G401.6 (cell line): ENCODE data around the gene NUP58.

ENCODE experiments used
- FAIRE-seq: peaks from 2 replicates; lab custom pipeline; 2012; peaks lifted over from hg19 to GRCh38; lab: Jason Lieb, UNC

NUP58 gene, protein sequence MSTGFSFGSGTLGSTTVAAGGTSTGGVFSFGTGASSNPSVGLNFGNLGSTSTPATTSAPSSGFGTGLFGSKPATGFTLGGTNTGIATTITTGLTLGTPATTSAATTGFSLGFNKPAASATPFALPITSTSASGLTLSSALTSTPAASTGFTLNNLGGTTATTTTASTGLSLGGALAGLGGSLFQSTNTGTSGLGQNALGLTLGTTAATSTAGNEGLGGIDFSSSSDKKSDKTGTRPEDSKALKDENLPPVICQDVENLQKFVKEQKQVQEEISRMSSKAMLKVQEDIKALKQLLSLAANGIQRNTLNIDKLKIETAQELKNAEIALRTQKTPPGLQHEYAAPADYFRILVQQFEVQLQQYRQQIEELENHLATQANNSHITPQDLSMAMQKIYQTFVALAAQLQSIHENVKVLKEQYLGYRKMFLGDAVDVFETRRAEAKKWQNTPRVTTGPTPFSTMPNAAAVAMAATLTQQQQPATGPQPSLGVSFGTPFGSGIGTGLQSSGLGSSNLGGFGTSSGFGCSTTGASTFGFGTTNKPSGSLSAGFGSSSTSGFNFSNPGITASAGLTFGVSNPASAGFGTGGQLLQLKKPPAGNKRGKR

DNA sequence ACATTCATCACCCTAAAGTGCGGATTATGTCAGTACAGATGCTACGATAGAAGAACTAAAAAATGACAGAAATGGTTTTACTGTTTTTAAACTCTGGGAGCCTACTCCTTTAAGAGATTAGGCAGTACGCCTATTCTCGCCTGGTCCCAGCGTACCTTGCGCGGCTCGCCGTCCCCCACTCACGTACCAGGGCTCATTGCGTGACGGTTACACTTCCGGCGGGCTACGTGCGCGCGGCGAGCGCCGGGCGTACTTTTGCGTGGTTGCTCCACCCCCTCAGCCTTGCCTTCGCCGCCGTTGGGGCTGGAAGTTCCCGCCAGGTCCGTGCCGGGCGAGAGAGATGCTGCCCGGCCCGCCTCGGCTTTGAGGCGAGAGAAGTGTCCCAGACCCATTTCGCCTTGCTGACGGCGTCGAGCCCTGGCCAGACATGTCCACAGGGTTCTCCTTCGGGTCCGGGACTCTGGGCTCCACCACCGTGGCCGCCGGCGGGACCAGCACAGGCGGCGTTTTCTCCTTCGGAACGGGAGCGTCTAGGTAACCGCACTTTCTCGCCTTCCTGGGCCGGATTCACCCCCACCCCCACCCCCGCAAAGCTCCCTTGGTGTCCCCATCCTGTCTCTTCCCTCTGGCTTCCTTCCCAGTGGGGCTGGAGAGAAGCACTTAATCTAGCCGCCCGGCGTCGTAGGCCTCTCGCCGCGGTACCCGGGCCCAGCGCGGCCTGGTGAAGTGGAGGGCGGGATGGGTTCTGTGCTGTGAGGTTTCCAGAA, at the start of gene NUP58:
TSS of gene NUP58 (plus strand) at position 279 of the 767 bp plus-strand sequence. CDS start at position 428, 149 bp downstream.
- peak; percentile 96 for FAIRE-seq

DNA sequence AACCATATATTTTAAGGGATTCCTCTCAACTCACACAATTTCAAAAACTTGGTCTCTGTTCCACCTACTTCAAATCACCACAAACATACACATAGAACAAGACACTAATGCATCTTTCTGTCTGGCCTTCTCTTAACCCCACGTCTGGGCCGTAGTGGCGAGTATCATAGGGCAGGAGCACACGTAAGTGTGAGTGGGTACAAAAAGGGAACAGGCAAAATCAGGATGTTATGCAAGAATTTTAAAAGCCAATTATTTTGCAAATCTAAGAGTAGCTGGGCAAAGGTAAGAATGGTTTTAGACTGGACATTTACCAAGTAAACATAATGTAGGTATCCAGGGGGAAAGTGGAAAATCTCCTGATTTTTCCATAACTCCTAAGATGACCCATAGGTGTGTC, 49.2 kb upstream of the NUP58 start:
- no peak for FAIRE-seq

DNA sequence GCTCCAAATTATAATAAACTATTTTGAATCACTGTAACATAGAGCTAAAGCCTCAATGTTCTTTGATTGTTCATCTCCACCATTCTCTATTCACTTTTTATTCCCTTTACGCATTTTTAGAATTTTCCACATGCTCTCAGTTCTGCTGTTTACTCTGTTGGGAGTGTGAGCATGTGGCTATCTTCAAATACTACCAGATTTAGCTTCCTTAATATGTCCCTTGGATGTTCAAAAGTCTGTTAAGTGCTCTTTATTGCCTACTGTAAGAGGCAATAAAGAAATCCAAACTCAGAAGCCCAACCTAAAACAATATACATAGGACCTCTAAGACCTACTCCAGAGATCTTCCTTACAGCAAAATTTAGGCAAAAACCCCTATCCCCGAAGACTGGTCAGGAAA, 48.7 kb upstream of the NUP58 start:
- no peak for FAIRE-seq

DNA sequence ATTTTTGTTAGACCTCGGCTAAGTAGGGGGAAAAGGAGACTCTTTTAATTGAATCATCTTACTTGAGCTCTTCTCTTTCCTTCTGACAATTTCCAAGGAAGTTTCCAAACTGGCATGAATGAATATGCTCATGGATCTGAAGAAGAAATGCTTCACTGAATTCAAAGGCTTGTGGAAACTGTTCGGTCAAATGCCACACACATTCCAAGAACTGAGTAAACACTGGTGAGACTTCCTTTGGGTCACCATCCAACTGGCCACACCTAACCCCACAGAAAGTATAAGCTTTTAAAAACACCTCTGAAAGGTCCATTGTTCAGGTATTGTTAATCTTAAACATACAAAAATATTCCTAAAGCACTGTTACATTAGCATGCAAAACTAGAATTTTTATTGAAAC, 47.7 kb upstream of the NUP58 start:
- no peak for FAIRE-seq

DNA sequence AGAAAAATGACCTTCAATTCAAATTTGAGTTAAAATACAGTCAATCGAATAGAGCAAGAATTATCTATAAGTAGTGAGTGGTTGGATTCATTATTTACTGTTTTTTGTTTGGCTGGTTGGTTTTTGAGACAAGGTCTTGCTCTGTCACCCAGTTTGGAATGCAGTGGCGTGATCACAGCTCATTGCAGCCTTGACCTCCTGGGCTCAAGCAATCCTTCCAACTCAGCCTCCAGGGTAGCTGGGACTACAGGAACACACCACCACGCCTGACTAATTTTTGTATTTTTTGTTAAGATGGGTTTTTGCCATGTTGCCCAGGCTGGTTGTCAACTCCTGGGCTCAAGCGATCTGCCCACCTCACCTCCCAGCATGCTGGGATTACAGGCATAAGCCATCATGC, 39.2 kb upstream of the NUP58 start:
- FAIRE-seq = no peak

DNA sequence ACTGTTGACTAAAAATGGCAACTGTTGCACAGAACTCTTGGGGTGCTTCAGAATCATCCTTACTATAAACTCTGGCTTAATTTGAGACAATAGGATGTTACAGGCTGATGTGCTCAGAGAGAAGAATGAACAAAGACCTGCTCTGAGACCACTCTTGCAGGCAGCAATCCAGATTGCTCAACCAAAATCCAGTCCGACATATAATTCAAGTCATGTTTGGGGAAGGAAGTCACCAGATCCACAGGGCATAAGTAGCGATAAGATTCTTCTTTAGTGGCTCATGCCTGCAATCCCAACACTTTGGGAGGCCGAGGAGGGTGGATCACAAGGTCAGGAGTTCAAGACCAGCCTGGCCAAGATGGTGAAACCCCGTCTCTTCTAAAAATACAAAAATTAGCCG, 34.7 kb upstream of the NUP58 start:
- FAIRE-seq = no peak

DNA sequence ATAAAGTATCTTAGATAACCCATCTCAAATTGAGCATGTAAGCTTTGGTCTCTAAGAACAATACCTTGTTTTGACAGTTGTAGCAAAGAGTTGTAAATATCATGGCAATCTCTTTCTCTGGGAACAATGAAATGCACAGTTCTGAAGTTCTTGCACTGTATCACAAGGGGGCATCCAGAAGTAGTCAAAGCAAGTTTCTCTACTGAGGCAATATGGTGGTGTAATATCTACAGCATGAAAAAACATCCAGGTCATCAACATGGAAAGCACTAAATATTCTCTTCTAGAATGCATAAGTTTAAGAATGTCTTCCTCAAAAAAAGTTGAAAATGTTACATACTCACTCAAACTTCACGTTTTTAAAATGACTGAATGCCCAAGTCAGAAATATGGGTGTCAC, 33.7 kb upstream of the NUP58 start:
- FAIRE-seq = no peak

DNA sequence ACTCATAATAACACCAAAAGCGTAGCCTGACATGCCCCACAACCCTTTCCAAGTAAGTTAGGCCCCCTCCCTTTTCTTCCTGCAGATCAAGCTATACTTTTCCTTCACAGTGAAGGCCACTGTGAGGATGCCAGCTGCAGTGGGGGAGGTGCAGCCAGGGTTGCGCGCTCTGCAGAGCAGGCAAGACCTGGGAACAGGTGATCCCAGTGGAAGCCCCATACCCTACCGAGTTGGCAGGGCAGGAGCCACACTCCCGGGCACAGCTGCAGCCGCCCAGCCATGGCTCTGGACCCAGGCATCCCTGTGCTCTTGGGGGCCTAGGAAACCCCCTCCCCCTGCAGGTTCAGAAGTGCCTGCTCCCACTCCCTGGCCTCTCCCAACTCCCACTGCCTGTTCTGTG, 32.9 kb upstream of the NUP58 start:
- no peak for FAIRE-seq

DNA sequence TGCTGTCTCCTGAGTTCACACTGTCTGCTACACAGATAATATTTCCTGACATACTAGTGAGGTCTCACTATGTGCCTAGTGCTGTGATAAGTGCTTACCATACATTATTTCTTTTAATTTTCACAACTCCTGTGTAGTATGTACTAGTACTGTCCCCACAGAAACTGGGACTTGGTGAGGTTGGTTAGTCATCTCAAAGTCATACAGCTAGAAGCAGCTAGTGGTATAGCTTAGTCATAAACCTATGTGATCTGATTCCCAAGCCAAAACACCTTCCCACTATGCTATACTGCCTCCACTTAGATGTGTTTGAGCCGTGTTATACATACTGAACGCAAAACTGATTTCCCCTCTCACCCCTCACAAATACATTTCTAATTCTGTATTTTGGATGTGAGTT, 24.7 kb upstream of the NUP58 start:
- FAIRE-seq = no peak

DNA sequence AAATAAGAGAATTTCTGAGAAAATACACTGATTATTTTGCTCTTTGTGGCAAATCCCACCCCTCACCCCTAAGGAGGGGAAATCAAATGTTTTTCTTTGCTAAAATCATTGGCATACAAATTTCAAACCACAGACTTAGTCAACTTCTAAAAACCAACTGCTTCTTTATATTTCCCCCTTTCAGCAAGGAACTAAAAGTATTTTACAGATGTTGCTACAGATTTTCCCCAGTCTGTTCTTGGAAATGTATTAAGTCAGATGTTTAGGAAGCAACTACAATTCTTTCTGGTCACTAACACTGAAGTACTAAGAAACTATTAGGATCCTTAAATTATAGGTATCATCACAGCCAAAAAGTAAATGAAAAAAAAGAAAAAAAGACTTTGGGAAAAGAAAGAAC, 21.0 kb upstream of the NUP58 start:
- no peak for FAIRE-seq

DNA sequence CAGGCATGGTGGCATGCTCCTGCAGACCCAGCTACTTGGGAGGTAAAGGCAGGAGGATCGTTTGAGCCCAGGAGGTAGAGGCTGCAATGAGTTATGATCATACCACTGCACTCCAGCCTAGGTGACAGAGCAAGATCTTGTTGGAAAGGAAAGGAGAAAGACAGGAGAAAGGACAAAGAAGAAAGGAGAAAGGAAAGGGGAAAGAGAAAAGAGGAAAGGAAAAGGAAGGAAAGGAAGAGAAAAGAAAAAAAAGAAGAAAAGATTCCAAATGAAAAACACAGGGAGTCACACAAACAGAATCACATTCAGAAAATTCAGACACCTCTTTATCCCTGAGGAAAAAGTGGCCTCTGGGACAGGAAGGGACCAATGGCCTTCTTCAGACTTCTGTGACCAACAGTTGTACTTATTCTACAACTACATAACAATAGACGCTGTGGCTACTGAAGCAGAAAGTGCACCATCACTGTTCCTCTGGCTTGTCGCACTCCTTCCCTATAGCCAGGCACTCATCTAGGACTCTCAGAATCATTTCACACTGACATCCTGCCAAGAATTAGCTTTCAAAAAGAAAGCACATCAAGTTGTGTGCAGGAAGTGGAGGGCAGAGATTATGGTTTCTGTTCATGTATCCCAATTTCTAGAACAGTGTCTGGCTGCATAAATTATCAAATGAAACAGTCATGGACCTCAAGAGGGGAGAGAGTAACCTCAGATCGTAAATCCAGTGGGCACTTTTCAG, 20.1 kb upstream of the NUP58 start:
- no peak for FAIRE-seq

DNA sequence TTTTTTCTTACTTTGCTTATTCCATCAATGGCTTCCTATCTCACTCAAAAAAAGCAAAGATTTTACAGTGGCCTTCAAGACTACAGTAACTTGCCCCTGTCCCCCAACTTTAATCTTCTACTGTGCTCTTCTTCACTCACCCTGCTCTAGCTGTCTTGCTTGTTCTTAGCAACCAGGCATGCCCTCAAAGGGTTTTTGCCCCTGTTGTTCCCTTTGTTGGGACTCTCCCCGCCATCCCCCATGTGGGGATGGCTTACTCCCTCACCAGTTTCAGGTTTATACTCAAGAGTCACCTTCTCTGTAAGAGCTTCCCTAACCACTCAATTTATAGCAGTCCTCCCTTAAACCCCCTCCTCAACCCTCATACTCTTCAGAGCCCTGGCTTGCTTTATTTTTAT, 19.5 kb upstream of the NUP58 start:
- no peak for FAIRE-seq

DNA sequence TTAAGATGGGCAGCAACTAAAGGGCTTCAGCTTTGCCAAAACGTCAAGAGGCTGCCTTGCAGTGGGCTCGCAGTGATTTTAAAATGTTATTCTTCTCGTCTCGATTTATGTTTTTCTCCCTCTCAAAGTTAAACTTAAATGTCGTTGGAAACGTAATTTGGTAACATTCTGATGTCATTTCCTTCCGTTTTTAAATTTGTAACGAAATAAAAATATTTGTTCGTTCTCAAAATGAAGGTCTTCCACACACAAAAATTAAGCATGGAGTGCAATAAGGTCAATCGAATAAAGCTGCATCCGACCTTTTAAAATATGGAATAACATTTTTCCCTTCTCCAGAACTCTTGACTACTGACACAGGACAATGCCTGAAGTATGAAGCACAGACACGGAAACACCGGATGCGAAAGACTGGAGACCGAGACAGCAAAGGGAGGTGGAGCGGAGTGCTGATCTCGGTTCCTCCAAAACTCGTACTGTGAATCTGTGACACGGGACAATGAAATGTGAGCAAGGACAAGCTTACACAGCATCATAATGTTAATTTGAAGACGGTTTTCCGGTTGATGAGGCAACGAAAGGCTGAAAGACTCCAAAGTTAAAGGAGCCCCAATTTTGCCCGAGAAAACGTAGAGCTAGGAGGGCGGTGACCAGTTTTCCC, 15.0 kb upstream of the NUP58 start:
- FAIRE-seq = peak; percentile 67

DNA sequence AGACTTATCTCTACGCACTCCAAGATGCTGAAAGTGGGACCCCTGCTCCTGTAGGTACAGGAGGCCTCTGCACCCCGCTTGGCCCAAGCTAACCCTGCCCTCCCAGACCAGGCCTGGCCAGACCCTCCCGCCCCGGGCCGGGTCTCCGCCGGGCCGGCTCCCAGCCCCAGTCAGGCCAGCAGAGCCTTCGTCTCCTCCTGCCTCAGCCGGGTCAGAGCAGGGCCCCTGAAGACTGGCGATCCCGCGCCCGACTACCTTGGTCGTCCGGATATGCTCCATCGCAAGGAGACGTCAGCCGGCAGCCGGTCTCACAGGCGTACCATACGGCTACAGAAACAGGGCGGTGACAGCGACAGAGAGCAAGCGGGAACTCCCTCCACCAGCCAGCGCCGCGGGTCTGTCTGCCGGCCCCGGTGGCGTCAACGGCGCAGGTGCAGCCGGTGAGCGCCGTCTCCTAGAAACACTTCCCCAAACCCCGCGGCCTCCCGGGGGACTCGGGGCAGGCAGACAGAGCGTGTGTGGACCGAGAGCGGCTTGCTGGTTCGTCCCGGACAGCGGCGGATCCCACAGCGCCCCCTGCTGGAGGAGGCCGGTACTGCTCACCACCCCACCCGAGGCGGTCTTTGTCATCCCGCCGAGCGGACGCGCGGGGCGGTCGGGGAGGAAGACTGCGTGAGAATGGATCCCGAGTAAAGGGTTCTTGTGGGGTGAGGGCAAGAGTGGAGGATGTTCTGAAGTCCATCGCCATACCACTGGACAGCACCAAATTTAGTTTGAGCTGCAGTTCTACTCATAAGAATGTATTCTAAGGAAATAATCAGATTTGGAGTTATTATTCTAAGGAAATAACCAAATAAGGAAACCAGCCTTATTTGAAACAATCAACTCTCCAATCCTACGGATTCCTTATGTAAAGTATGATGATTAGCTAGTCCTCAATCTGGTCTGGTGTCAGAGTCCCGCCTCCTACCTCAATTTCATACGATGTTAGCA, 14.2 kb upstream of the NUP58 start, which contains the start of gene MTMR6:
TSS of gene MTMR6 (minus strand) at position 520 of the 993 bp plus-strand sequence. CDS start at position 279, 241 bp downstream.
- peak; percentile 68 for FAIRE-seq

DNA sequence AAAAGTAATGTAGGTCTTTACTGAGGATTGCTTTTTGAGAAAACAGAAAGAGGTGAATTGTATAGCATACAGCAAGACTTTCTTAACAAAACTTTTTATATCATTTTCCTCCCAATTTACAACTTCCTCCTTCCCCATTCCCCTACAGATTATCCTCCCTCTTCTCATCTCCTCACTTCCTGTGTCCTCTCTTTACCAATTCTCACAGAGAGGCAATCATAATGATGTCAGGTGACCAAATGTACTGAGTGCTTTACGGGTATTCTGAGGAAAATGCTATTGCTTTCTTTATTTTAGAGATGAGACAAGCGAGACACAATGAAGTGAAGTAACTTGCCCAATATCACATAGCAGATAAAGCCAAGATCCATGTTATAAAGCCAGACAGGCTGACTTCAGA, 12.5 kb upstream of the NUP58 start:
- no peak for FAIRE-seq

DNA sequence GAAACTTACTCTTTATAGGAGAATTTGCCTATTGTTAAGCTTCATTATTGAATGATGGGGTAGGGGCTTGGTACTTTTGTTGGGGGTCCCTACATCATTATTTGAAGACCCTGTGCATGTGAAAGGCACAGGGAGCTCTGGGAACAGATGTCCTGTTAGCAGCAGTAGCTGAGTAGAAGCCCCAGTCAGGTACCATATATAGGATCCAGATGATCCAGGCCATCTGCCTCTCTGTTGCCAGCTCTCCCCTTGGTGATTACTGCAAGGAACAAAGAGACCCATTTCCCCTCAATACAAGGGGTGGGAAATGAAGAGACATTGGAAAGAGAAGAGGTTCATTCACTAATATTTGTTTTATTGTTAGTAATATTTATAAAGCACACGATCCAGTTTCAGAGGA, 9.7 kb upstream of the NUP58 start:
- no peak for FAIRE-seq

DNA sequence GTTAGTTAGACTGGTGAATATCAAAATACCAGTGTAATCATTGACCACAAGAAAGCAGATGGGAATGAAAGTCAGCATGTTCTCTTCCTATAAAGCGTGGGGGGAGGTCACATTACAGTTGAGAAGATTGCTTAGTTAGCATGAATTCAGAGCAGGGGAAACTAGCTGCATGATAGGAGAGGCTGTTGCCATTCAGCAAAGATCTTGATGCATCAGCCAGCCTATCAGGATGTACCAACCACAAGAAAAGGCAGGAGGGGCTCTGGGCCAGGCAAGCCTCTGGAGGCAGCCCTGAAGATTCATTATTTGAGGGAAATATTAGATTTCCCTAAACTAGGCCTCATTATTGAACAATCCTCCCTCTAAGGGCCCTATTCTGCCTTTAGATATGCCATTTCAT, 9.1 kb upstream of the NUP58 start:
- no peak for FAIRE-seq

DNA sequence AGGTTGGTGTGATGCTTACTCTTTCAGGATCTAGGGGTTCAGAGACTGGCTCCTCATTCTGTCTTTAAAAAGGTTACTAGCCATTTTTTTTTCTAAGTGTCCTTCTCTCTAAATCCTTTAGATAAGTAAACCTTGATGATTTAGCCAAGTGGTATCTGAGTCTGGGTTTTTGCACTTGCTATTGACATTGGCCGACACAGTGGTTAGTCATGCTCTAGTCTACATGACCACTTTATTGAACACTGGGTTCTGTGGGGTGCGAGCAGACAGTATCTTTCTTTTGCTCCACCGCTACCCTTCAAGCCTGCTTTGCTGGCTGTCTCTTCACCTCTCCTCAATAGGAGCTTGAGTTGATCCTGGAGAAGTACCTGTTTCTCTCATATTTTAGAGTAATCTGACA, 6.2 kb upstream of the NUP58 start:
- no peak for FAIRE-seq

DNA sequence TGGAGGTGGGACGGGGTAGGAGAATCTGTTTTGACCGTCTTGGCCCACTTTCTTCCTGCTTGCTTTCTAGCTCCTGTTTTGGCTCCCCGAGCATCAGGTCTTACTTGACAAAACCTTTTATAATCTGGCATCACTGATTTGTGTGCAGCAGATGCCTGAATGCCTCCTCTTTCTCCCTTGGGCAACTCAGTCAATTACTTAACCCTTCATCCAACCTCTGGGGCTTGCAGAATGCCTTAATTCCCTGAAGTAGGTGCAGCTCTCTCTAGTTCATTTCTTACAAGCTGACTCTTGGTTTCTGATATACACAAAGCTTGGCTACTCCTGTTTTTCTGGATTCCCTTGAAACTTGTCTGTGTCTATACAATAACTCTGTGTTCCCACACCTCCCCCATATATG, 5.7 kb upstream of the NUP58 start:
- FAIRE-seq = no peak

DNA sequence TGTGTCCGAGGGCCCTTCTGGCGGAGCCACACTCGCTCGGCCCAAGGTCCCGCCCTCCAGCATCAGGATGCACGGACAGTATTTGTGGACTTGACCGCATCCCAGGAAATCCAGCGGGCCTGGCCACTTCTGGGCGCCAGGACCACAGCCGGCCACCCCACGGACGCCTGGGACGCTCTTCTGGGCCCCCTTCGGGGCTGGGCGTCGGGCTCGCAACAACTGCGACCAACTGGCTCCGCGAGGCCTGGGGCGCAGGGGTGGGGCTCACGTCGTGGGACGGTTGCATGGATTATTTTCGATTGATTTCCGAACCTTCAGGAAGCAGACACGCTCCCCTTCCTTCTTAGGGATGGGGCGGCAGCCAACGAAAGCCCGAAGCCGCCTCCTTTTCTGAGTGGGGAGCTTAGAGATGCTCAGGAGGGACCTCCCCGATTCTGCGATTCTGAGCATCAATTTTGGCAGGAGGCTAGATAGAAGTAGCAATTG, 521 bp upstream of the NUP58 start:
- FAIRE-seq = no peak

DNA sequence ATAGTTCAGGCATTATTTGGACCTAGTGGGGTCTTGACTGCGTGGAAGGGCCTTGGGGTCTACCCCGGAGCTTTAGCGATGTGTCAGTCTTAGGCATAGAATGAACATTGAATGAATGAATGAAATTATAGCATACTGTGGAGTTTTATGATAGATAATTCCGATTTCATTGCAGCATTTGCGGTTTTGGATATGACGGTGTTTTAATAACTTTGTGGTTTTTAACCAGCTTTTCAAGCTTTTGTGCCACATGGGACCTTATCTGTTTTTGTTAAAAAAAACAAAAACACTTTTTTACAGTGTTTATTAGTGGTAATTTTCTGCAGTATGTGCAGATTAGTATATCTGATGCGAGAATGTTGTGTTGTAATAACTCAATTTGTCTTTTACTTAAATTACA, 696 bp downstream of the NUP58 start:
- no peak for FAIRE-seq
